ENCODE measurements around the gene STK4. TPM values are rescaled to one million over a fixed set of nuclear protein-coding genes. Genes with fewer than 3 reads are reported as not detected.

Gene STK4
- total RNA-seq, 1 experiment from 2014 or later: 43.0 TPM

DNA sequence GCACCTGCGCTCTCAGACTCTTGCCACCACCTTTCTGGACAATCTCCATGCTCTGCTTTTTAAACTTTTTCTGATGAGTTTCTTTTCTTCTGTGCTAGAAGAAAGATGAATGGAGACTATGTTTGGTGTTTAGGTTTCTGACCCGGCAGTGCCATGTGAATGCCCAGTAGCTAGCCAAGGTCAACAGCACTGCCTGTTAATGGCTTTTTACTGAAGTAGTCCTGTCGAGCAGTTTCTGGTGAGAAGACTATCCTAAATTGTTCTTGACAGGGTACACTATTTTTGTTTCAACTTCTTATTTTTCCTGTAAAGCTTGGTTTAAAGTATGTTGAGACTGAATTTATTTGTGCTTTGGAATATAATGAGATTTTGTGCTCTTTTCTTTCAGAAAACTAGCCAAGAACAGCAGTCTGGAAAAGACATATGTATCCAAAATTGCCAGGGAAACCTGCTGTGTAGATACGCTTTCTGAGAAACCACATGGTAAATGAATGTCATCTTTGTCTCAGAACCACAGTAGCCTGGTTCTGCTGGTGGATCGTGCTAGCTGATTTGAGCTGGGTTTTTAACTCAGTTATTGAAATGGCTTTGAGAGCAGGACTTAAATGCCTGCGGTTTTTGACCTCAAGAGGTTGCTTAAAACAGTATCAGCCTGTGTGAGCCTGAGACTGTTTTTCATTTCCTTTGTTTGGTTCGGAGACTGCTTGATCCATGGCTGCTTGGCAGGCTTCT, 86.6 kb downstream of the STK4 start:
- no peak overlapping the region for H3K9ac ChIP-seq (ENCODE audit: extremely low read depth, insufficient read length, low read length)
- DNase-seq: no peak
- no peak overlapping the region for H3K18ac ChIP-seq (ENCODE audit: insufficient read length, low read depth, low read length)
- no peak overlapping the region for H3K14ac ChIP-seq (ENCODE audit: insufficient read depth, low read length)
- no peaks in the 10 kb centered on the region for H3K23me2 ChIP-seq (ENCODE audit: insufficient read length, low read depth, low read length, poor library complexity, severe bottlenecking)
- H2BK12ac ChIP-seq (ENCODE audit: insufficient read length, low read depth, low read length): no peak overlapping the region
- no peak overlapping the region for H4K91ac ChIP-seq (ENCODE audit: insufficient read length, low read depth, low read length)
- no peak overlapping the region for H3K23ac ChIP-seq (ENCODE audit: insufficient read length, low read depth, low read length)
- H3K4me1 ChIP-seq (ENCODE audit: insufficient read depth, low read length): no peaks in the 10 kb centered on the region
- no peak overlapping the region for H3K4ac ChIP-seq (ENCODE audit: low read depth, low read length)
- no peak overlapping the region for H4K8ac ChIP-seq (replicated peaks; ENCODE audit: insufficient read length, low read depth, low read length)
- no peak overlapping the region for H2BK120ac ChIP-seq (ENCODE audit: low read depth, low read length, poor library complexity, severe bottlenecking)
- Mint-ChIP-seq H3K27ac (peak overlapping the region; percentile 54 to 84 (median 60); a peak in 4 of 7 replicates), H3K27me3 (ENCODE audit: low read depth) (no peaks in the 10 kb centered on the region), H3K4me3 (no peak overlapping the region), H3K9me3 (no peaks in the 10 kb centered on the region), H3K4me1 (peaks cover 17 to 24% of the 10 kb centered on the region in 2 experiments), H3K36me3 (ENCODE audit: insufficient read depth in 1 of 3, low read depth in 3 of 3) (peaks cover 0 to 10% (median 7%) of the 10 kb centered on the region in 3 experiments; a peak in 2 of 7 replicates)
- no peak overlapping the region for H3K27ac ChIP-seq (ENCODE audit: insufficient read length, low read depth, low read length)
- no peaks in the 10 kb centered on the region for H3K9me3 ChIP-seq (ENCODE audit: control insufficient read depth, low read depth, low read length)
- H3T11ph ChIP-seq (ENCODE audit: low read length): no peak overlapping the region
- H3K79me1 ChIP-seq (ENCODE audit: insufficient read depth, low read depth, low read length, poor library complexity, severe bottlenecking): peaks cover 4% of the 10 kb centered on the region
- no peaks in the 10 kb centered on the region for H3K79me2 ChIP-seq (ENCODE audit: insufficient read depth, low read length)
- H3K27me3 ChIP-seq (ENCODE audit: insufficient read depth, low read length): no peaks in the 10 kb centered on the region
- H2AFZ ChIP-seq (ENCODE audit: low read length): no peak overlapping the region
- H2AK5ac ChIP-seq (ENCODE audit: insufficient read length, low read length): no peak overlapping the region
- no peaks in the 10 kb centered on the region for H4K20me1 ChIP-seq (ENCODE audit: control insufficient read depth, insufficient read depth, insufficient read length)
- H2BK5ac ChIP-seq (ENCODE audit: insufficient read length, low read length): no peak overlapping the region
- WGBS (ENCODE audit: extremely low coverage, insufficient read length, low lambda C conversion rate): no CpG with 5 or more reads among the region's 7 CpGs
- H4K5ac ChIP-seq (ENCODE audit: insufficient read length, low read depth, low read length): no peak overlapping the region
- no peak overlapping the region for H3K56ac ChIP-seq (ENCODE audit: insufficient read length, low read depth, low read length)
- H3K4me2 ChIP-seq (ENCODE audit: insufficient read depth, insufficient read length, low read length): no peak overlapping the region
- TF ChIP-seq, protein P1, sequence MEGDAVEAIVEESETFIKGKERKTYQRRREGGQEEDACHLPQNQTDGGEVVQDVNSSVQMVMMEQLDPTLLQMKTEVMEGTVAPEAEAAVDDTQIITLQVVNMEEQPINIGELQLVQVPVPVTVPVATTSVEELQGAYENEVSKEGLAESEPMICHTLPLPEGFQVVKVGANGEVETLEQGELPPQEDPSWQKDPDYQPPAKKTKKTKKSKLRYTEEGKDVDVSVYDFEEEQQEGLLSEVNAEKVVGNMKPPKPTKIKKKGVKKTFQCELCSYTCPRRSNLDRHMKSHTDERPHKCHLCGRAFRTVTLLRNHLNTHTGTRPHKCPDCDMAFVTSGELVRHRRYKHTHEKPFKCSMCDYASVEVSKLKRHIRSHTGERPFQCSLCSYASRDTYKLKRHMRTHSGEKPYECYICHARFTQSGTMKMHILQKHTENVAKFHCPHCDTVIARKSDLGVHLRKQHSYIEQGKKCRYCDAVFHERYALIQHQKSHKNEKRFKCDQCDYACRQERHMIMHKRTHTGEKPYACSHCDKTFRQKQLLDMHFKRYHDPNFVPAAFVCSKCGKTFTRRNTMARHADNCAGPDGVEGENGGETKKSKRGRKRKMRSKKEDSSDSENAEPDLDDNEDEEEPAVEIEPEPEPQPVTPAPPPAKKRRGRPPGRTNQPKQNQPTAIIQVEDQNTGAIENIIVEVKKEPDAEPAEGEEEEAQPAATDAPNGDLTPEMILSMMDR (conservative IDR thresholded peaks at IDR 0.05): no peak
- H2BK20ac ChIP-seq (ENCODE audit: low read depth, low read length, poor library complexity, severe bottlenecking): no peak overlapping the region
- H2BK15ac ChIP-seq (ENCODE audit: low read depth, low read length): no peak overlapping the region

All from H9 (cell line).